Stimulated activated memory B cell treated with anti-CD40 and anti-IgM and Interleukin-4, amounts not matched to agents 10 μg/mL and 1 μg/mL and 100 μg/mL, for 72 hours (primary cell): ENCODE data around the gene LRRC26.
A peak's percentile ranks its signal among the peaks of the same experiment; 100 is the strongest.
"Not testable (repeated sequence)": the region's sequence is repeated elsewhere in the genome, so short reads cannot be mapped to it uniquely, and the experiment has no call there.

Experiments
- ATAC-seq: fragments of 150-1000 bp; cut with Tn5 transposase; 2 replicates; pipeline ENCODE4 v1.10.0; 2021
- H3K27ac Mint-ChIP-seq: one replicate; pipeline ENCODE4 v1.8.0; 2022; ENCODE audit warnings: mild to moderate bottlenecking, mixed read lengths
- H3K27me3 Mint-ChIP-seq: one replicate; pipeline ENCODE4 v1.8.0; 2022; ENCODE audit warnings: mixed read lengths
- H3K36me3 Mint-ChIP-seq: one replicate; pipeline ENCODE4 v1.8.0; 2022; ENCODE audit warnings: mixed read lengths
- H3K4me1 Mint-ChIP-seq: one replicate; pipeline ENCODE4 v1.8.0; 2022; ENCODE audit warnings: mixed read lengths
- H3K4me3 Mint-ChIP-seq: one replicate; pipeline ENCODE4 v1.8.0; 2022; ENCODE audit warnings: mild to moderate bottlenecking, moderate library complexity, mixed read lengths
- H3K9me3 Mint-ChIP-seq: one replicate; pipeline ENCODE4 v1.8.0; 2022; ENCODE audit warnings: mixed read lengths

Gene LRRC26

DNA sequence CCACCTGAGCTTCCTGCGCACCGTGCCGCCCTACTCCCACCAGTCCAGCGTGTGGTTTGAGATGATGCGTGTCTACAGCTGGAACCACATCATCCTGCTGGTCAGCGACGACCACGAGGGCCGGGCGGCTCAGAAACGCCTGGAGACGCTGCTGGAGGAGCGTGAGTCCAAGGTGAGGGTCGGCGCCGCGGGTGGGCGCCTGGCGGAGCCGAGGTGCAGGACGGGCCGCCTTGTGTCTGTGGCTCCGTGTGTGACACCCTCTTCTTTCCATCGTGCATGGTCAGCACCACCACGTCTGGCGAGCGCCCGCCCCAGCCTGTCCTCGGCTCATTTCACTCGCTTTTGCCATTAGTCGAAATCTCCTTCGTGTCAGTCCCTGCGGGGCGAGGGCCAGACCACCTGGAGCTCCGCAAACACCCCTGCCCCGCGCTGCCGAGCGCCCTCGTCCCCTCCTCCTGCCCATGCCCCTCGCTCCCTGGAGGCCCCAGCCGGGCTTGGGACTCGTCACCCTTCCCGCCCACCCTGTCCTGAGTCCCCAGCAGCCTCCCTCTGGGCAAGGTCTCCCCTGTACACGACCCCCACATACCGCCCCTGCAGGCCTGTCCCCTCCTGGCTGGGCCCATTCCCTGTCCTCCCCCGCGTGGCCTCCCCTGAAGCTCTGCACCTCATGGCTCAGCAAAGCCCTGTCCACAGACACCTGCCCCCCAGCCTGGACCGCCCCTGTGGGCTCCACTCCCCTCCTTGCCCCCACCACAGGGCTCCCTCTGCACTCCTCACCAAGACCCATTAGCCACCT is 23.9 kb downstream of the LRRC26 start:
- H3K36me3 Mint-ChIP-seq, result no peaks in the 10 kb centered on the region
- peaks cover 7% of the 10 kb centered on the region for H3K4me1 Mint-ChIP-seq
- no peaks in the 10 kb centered on the region for H3K9me3 Mint-ChIP-seq
- H3K27ac Mint-ChIP-seq, result no peak overlapping the region
- H3K4me3 Mint-ChIP-seq, result no peak overlapping the region
- no peak for ATAC-seq
- H3K27me3 Mint-ChIP-seq, result peaks cover 71% of the 10 kb centered on the region

DNA sequence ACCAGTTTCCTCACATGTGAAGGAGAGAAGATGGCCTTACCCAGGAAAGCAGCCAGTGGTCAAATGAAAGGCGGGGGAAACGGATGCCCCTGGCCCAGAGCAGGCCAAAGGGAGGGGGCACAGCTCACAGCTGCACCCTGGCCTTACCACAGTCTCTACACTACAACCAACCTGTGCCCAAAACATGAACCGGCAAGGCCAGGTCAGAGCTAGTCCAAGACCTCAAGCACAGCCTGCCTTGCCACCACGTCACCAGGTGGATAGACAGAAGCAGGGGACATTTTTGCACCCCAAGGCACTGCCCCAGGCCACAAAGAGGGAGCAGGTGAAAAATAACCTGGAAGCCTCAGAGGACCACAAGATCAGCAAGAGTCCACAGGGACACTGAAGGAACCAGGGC is 26.4 kb downstream of the LRRC26 start:
- ATAC-seq, result no peak
- no peak overlapping the region for H3K4me3 Mint-ChIP-seq
- no peak overlapping the region for H3K27ac Mint-ChIP-seq
- H3K4me1 Mint-ChIP-seq, result peaks cover 6% of the 10 kb centered on the region
- H3K9me3 Mint-ChIP-seq, result no peaks in the 10 kb centered on the region
- H3K27me3 Mint-ChIP-seq, result peaks cover 88% of the 10 kb centered on the region
- no peaks in the 10 kb centered on the region for H3K36me3 Mint-ChIP-seq

DNA sequence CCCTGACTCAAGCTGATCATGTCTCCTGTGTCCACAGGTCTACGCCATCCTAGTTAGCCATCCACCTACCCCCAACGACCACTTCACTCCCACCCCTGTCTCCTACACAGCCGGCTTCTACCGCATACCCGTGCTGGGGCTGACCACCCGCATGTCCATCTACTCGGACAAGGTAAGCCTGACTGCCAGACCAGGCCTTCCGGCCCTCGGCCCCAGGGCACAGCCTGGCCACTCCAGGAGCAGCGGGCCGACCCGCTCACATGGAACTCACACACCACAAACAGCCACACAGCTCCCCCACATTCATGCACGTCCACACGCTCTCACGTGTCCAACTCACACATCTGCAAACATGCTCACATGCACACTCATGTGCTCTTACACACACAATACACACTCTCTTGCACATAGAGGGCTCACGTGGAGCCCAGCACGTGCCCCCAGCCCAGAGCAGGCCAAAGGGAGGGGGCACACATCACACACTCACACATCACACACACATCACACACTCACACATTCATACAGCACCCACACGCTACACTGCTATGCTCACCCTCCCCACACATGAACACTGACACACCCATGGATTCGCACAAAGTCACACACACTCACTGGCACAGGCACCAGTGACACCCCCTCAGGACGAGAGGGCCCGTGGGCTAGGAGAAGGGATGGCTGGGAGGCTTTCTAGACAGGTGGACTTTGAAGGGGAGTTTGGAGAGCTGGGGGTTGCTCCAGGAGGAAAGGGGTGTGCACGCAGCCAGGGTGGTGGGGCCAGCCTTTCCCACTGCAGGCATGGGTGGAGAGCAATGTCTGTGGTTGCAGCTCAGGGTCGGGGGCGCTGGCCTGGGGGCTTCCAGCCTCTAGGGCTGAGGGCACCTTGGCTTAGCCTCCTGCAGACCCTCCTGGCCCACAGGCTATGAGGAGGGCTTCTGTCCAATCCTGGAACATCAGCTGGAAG is 27.6 kb downstream of the LRRC26 start:
- no peak overlapping the region for H3K4me3 Mint-ChIP-seq
- peaks cover 14% of the 10 kb centered on the region for H3K4me1 Mint-ChIP-seq
- ATAC-seq, result no peak
- H3K27me3 Mint-ChIP-seq, result peaks cover 88% of the 10 kb centered on the region
- no peaks in the 10 kb centered on the region for H3K36me3 Mint-ChIP-seq
- H3K27ac Mint-ChIP-seq, result no peak overlapping the region
- H3K9me3 Mint-ChIP-seq, result no peaks in the 10 kb centered on the region

DNA sequence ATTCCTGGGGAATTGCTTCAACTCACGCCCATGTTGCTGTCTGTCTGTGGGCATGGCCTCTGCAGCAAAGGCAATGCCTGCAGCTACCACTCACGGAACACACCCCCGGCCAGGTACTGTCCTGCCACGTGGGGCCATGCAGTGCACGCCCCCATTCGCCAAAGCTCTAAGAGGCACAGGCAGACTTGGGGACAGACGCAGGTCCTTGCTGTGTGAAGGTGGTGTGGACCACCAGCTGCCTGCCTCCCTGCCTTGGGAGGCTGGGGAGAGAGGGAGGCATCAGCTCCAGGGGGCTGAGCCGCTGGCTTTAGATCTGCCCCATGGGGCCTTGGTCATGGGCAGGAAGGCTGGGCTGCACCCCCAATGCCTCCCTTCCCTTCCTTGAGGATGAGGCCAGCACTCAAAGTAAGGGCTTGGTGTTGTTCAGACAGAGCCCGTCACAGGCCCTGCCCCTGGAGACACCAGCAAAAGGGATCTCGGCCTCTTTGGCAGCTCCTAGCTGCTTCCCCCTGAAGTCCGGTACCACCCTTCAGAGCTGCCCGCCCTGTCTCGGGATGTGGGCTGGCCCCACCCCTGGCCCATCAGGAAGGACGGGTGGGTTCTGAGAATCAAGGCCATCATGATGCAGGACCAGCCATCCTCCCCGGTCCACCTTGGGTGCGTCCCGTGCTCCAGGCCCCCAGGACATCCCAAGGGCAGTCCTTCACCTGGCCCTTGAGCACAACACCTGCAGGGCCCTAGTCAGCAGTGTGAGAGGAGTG is 28.6 kb downstream of the LRRC26 start:
- H3K4me3 Mint-ChIP-seq, result no peak overlapping the region
- H3K36me3 Mint-ChIP-seq, result no peaks in the 10 kb centered on the region
- ATAC-seq, result no peak
- H3K27me3 Mint-ChIP-seq, result peaks cover 88% of the 10 kb centered on the region
- no peaks in the 10 kb centered on the region for H3K9me3 Mint-ChIP-seq
- peaks cover 14% of the 10 kb centered on the region for H3K4me1 Mint-ChIP-seq
- H3K27ac Mint-ChIP-seq, result no peak overlapping the region

DNA sequence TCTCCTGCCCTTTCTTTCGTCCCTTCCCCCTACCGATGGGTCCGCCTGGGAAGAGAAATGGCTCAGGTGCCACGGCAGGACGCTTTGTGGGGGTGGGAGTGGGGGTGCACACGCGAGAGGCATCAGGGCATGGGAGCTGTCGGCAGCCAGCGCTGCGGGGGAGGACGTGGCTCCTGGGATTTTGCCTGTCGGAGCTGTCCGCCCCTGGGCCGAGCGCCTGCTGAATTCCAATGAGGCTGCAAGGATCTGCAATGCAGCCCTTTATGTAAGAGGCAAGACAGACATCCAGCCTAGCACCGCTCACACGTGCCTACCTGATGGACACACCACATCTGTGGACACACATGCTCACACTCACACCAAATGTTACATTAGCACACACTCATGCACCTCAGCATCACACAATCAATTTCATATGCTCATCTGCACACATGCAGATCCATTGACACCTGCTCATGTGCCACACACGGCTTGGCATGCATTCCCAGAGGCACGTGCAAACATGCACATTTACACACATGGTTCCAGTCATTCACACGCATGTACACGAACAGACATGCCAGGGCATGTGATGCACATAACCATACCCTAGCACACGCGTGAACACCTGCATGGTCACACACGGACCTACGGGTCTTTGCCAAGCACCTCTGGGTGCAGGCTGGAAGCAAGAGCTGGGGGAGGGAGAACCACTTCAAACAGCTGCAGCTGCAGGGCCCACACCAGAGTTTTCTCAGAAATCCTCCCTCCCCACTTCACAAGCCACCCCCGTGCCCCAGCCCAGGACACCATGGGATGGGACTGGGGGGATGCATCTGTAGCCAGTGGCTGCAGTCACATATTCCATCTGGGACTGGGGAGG is 29.5 kb downstream of the LRRC26 start:
- H3K9me3 Mint-ChIP-seq, result no peaks in the 10 kb centered on the region
- H3K36me3 Mint-ChIP-seq, result no peaks in the 10 kb centered on the region
- H3K27me3 Mint-ChIP-seq, result peaks cover 92% of the 10 kb centered on the region
- no peak overlapping the region for H3K27ac Mint-ChIP-seq
- H3K4me1 Mint-ChIP-seq, result peaks cover 14% of the 10 kb centered on the region
- H3K4me3 Mint-ChIP-seq, result no peak overlapping the region
- ATAC-seq, result no peak

DNA sequence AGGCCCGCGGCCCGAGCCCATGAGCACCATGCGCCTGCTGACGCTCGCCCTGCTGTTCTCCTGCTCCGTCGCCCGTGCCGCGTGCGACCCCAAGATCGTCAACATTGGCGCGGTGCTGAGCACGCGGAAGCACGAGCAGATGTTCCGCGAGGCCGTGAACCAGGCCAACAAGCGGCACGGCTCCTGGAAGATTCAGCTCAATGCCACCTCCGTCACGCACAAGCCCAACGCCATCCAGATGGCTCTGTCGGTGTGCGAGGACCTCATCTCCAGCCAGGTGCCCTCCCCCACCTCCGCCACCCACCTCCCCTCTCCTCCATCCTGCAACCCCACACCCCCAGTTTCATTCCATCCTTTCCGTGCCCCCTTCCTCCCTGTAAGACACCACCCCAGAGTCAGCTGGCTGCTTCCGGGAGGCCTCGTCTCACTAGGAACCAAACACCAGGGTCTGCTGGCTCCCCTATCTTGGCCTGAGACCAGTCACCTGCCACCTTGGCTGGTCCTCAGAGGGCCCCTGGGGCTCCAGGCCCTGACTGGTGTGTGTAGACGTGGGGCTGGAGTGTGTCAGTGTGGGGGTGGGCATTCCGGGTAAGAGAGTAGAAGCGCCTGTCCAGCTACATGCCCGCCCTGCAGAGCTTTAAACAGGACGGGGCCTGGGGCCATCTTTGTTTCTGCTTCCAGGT is 30.2 kb downstream of the LRRC26 start:
- Mint-ChIP-seq H3K9me3 (no peaks in the 10 kb centered on the region), H3K27me3 (peaks cover 97% of the 10 kb centered on the region), H3K27ac (no peak overlapping the region), H3K36me3 (no peaks in the 10 kb centered on the region), H3K4me1 (peaks cover 14% of the 10 kb centered on the region), H3K4me3 (peak overlapping the region; percentile 24)
- ATAC-seq, result no peak

DNA sequence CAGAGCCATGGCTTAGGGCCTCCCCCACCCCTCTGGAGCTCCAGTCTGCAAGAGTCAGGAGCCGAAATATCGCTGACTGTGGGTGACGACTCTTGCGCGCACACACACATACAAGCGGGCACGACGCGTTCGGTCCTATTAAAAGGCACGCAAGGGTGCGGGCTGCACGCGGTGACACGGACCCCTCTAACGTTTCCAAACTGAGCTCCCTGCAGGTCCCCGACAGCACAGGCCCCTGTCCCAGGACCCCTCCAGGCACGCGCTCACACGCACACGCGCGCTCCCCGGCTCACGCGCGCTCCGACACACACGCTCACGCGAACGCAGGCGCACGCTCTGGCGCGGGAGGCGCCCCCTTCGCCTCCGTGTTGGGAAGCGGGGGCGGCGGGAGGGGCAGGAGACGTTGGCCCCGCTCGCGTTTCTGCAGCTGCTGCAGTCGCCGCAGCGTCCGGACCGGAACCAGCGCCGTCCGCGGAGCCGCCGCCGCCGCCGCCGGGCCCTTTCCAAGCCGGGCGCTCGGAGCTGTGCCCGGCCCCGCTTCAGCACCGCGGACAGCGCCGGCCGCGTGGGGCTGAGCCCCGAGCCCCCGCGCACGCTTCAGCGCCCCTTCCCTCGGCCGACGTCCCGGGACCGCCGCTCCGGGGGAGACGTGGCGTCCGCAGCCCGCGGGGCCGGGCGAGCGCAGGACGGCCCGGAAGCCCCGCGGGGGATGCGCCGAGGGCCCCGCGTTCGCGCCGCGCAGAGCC is 31.0 kb downstream of the LRRC26 start, which contains the start of gene GRIN1:
Gene GRIN1 (plus strand): TSS at position 433 of the 746 bp plus-strand sequence. CDS start 333 bp downstream, outside the sequence.
- Mint-ChIP-seq H3K36me3 (no peaks in the 10 kb centered on the region), H3K27me3 (peaks cover 93% of the 10 kb centered on the region), H3K4me1 (peaks cover 14% of the 10 kb centered on the region), H3K27ac (no peak within 1 kb of the TSS), H3K4me3 (peak within 1 kb of the TSS; percentile 24), H3K9me3 (no peaks in the 10 kb centered on the region)
- no peak for ATAC-seq

DNA sequence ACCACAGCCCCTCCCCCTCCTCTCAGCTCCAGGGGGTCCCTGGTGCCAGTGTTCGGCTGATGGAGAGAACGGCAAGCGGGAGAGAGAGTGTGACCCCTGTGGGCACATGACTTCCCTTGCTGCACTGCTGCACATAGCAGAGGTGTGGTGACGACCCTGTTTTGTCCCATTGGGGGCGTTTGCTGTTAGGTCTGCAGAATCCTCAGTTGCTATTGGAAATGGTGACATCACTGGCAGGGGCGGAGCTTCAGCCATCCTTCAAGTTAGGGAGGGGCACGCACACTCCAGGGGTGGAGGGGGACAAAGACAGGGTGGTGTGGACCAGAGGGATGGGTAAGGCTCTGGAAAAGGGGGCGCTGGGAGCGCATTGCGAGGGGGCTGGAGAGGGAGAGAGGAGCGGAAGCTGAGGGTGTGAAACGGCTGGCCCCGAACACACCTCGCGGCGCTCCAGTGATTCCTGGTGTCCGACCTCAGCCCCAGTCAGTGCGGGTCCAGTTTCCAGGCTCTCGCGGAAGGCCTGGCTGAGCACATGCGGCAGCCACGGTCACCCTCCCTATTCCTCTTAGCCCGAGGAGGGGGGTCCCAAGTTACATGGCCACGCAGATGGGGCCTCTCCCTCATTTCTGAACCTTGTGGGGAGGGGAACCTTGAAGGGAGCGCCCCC is 31.7 kb downstream of the LRRC26 start:
- Mint-ChIP-seq H3K4me1 (peaks cover 14% of the 10 kb centered on the region), H3K4me3 (no peak overlapping the region), H3K27ac (no peak overlapping the region), H3K9me3 (no peaks in the 10 kb centered on the region), H3K36me3 (no peaks in the 10 kb centered on the region), H3K27me3 (peaks cover 86% of the 10 kb centered on the region)
- ATAC-seq, result no peak

DNA sequence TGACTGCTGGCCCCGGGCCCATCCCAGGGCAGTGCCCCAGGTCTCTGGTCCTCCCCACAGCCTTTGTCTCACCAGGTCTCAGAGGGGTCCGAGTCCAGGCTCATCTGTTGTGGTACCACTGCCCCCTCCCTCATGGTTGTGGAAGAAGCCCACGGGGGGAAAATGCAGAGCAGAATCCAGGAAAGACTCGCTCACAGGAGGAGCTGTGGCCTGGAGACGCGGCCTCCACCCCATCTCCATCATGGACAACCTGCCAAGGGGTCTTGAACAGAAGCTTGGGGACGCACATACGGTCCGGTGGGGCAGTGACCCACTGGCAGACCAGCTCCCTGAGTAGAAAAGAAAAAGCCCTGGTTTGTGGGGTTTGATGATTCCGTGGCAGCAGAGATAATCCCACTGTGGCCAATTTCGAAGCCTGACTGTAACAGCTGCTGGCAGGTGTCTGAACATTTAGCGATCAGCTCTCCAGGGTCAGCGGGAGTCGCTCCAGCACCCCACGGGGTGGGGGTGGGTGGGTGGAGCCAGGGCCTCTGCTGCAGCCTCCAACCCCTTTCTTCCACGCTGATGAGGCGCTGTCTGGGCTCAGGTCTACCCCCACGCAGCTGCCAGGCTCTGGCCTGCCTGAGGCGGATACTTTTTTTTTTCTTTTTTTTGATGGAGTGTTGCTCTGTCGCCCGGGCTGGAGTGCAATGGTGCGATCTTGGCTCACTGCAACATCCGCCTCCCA is 32.8 kb downstream of the LRRC26 start:
- H3K27me3 Mint-ChIP-seq, result peaks cover 75% of the 10 kb centered on the region
- H3K4me1 Mint-ChIP-seq, result peaks cover 14% of the 10 kb centered on the region
- H3K27ac Mint-ChIP-seq, result no peak overlapping the region

DNA sequence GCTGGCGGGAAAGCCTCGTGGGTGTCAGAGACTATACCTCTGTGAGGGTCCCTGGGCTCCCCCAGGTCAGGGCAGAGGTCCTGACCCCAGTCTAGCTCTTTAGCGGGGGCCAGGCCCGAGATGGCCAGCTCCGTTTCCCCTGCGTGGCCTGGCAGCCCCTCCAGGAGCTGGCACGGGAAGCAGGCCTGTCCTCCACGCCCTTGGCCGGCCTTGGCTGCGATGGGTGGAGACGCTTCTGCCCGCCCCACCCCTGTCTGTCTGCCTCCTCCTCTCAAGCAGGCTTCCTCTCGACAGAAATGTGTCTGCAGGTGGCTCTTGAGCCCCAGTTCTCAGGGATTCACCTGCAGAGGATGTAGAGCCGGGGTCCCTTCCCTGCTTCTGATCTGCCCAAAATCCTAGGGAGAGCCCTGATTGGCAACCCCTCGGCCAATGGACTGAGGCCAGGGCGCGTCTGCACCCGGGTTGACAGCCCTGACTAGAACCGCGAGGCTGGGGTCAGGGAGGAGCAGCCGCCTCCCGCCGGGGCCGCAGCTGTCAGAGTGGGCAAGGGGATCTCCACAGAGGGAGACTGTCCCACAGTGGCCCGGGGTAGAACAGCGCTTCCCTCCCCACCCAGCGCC is 33.5 kb downstream of the LRRC26 start:
- Mint-ChIP-seq H3K27me3 (peaks cover 68% of the 10 kb centered on the region), H3K27ac (no peak overlapping the region), H3K9me3 (no peaks in the 10 kb centered on the region), H3K4me3 (no peak overlapping the region), H3K4me1 (peaks cover 14% of the 10 kb centered on the region), H3K36me3 (no peaks in the 10 kb centered on the region)
- peak; percentile 43 for ATAC-seq

More for the DNA sequence above, 32.8 kb downstream of the LRRC26 start:
- Mint-ChIP-seq H3K9me3 (no peaks in the 10 kb centered on the region), H3K4me3 (no peak overlapping the region), H3K36me3 (no peaks in the 10 kb centered on the region)
- ATAC-seq, result no peak

DNA sequence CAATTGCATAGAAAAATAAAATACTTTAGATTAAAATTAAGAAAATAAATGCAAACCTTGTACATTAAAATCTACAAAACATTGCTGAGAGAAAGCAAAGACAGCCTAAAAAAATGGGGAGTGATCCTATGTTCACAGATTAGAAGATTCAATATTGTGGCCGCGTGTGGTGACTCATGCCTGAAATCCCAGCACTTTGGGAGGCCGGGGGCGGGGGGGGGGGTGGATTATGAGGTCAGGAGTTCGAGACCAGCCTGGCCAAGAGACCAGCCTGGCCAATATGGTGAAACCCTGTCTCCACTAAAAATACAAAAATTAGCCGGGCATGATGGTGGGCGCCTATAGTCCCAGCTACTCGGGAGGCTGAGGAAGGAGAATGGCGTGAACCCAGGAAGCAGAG is 34.7 kb downstream of the LRRC26 start:
- not testable (repeated sequence) for H3K9me3 Mint-ChIP-seq, ATAC-seq, H3K36me3 Mint-ChIP-seq, H3K4me3 Mint-ChIP-seq, H3K27ac Mint-ChIP-seq
- Mint-ChIP-seq H3K27me3 (peaks cover 56% of the 10 kb centered on the region), H3K4me1 (peaks cover 18% of the 10 kb centered on the region)

DNA sequence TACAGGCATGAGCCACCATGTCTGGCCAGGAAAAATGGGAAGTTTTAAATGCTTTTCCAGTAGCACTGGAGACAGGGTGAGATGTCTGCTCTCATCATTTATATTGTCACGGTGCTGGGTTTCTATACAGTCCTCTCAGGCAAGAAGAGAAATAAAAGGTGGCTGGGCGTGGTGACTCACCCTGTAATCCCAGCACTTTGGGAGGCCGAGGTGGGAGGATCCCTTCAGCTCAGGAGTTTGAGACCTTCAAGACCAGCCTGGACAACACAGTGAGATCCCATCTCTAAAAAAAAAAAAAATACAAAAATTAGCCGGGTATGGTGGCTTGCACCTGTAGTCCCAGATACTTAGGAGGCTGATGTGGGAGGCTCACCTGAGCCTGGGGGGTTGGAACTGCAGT is 35.7 kb downstream of the LRRC26 start:
- H3K27ac Mint-ChIP-seq, result no peak overlapping the region
- peaks cover 46% of the 10 kb centered on the region for H3K27me3 Mint-ChIP-seq
- ATAC-seq, result no peak
- H3K36me3 Mint-ChIP-seq, result no peaks in the 10 kb centered on the region
- peaks cover 12% of the 10 kb centered on the region for H3K4me1 Mint-ChIP-seq
- no peak overlapping the region for H3K4me3 Mint-ChIP-seq
- no peaks in the 10 kb centered on the region for H3K9me3 Mint-ChIP-seq
